Sigmoid colon (tissue), 4 donors: Measurements from ENCODE around the gene SLIT3.

Source experiments
- EP300 ChIP-seq, 4 donors: sonication (generic); formaldehyde crosslinking; IDR thresholded peaks; one replicate each; pipeline ENCODE4 v1.6.1; 2017; ENCODE audit warnings: antibody characterized with exemption in 4 of 4
- TF ChIP-seq, protein P1 (sequence below), 4 experiments: fragments of 450-650 bp in 3 of 4; fragments of 200-600 bp in 1 of 4; IDR thresholded peaks; one replicate each; pipeline ENCODE4 v1.5.1; 2016 to 2019; ENCODE audit warnings: antibody characterized with exemption in 4 of 4, mild to moderate bottlenecking in 3 of 4, moderate library complexity in 2 of 4

DNA sequence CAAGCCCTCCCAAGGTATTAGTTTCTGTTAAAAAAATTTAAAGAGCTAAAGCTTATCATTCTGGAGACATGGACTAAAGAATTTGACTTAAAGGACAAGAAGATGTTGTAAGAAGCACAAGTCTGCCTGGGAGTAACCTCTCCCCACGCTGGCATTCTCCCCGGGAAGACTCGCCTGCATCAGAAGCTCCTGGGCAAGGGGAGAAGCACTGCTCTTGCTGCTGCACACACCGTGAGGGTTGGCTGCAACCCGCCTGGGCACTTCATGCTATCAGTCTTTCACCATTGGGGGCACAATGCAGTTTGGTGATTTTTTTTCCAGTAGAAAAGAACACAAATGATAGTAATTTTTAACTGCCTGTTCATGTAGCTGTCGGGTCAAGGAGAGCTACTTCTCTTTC lies 529.3 kb downstream of the SLIT3 start:
- TF ChIP-seq, protein P1, sequence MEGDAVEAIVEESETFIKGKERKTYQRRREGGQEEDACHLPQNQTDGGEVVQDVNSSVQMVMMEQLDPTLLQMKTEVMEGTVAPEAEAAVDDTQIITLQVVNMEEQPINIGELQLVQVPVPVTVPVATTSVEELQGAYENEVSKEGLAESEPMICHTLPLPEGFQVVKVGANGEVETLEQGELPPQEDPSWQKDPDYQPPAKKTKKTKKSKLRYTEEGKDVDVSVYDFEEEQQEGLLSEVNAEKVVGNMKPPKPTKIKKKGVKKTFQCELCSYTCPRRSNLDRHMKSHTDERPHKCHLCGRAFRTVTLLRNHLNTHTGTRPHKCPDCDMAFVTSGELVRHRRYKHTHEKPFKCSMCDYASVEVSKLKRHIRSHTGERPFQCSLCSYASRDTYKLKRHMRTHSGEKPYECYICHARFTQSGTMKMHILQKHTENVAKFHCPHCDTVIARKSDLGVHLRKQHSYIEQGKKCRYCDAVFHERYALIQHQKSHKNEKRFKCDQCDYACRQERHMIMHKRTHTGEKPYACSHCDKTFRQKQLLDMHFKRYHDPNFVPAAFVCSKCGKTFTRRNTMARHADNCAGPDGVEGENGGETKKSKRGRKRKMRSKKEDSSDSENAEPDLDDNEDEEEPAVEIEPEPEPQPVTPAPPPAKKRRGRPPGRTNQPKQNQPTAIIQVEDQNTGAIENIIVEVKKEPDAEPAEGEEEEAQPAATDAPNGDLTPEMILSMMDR (IDR thresholded peaks at IDR 0.05), result no peak
- no peak for TF ChIP-seq EP300 (IDR thresholded peaks at IDR 0.05)
